Activated gamma-delta T cell treated with anti-CD3 and anti-CD28 coated beads, Interleukin-2, amount 50 U/mL, for 16 hours (primary cell): ENCODE results near the gene CHRDL2.
A peak's percentile ranks its signal among the peaks of the same experiment; 100 is the strongest.
"Not testable (repeated sequence)": the region's sequence is repeated elsewhere in the genome, so short reads cannot be mapped to it uniquely, and the experiment has no call there.

Experiments
- DNase-seq: peaks from one replicate; pipeline ENCODE4 v3.0.0-alpha.2; 2020; ENCODE audit warnings: low read depth

CHRDL2 gene

GRCh38 chr11:74731301-74732094 lies at the start of gene CHRDL2:
TSS of gene CHRDL2 (minus strand) at chr11:74731426. CDS start at chr11:74730888, 538 bp downstream.
- DNase-seq, result no peak

GRCh38 chr11:74780248-74781005 lies 49.2 kb upstream of the CHRDL2 start:
- no peak for DNase-seq

- no peak for DNase-seq
Observed at GRCh38 chr11:74778581-74778980, 47.4 kb upstream of the CHRDL2 start.

- DNase-seq, result no peak
Observed at GRCh38 chr11:74777877-74778276, 46.7 kb upstream of the CHRDL2 start.

- no peak for DNase-seq
Observed at GRCh38 chr11:74777038-74777437, 45.8 kb upstream of the CHRDL2 start.

- no peak for DNase-seq
Observed at GRCh38 chr11:74776546-74776945, 45.3 kb upstream of the CHRDL2 start.

GRCh38 chr11:74775762-74776161 lies 44.5 kb upstream of the CHRDL2 start:
- DNase-seq, result no peak

- DNase-seq, result no peak
Observed at GRCh38 chr11:74773476-74773875, 42.2 kb upstream of the CHRDL2 start.

- no peak for DNase-seq
Observed at GRCh38 chr11:74771139-74771538, 39.9 kb upstream of the CHRDL2 start.

- no peak for DNase-seq
Observed at GRCh38 chr11:74770456-74770855, 39.2 kb upstream of the CHRDL2 start.

GRCh38 chr11:74769055-74769707 lies 38.0 kb upstream of the CHRDL2 start:
- no peak for DNase-seq

GRCh38 chr11:74768172-74768651 lies 37.0 kb upstream of the CHRDL2 start:
- not testable (repeated sequence) for DNase-seq

- DNase-seq, result no peak
Observed at GRCh38 chr11:74766905-74767304, 35.7 kb upstream of the CHRDL2 start.

- no peak for DNase-seq
Observed at GRCh38 chr11:74756571-74756970, 25.3 kb upstream of the CHRDL2 start.

- no peak for DNase-seq
Observed at GRCh38 chr11:74755395-74755995, 24.3 kb upstream of the CHRDL2 start.

- no peak for DNase-seq
Observed at GRCh38 chr11:74754507-74755252, 23.5 kb upstream of the CHRDL2 start.

- DNase-seq, result no peak
Observed at GRCh38 chr11:74751303-74751702, 20.1 kb upstream of the CHRDL2 start.

GRCh38 chr11:74750598-74750997 lies 19.4 kb upstream of the CHRDL2 start:
- DNase-seq, result not testable (repeated sequence)

GRCh38 chr11:74749965-74750296 lies 18.7 kb upstream of the CHRDL2 start:
- no peak for DNase-seq

GRCh38 chr11:74749127-74749964 lies 18.1 kb upstream of the CHRDL2 start:
- peak; percentile 28 for DNase-seq
